ENCODE measurements around the gene DYRK4.
A peak's percentile ranks its signal among the peaks of the same experiment; 100 is the strongest.

Gene DYRK4

GRCh38 chr12:4563336-4563735, 1.3 kb downstream of the DYRK4 start:
- no peak for DNase-seq (ENCODE audit: low spot score)

GRCh38 chr12:4564818-4565217, 2.8 kb downstream of the DYRK4 start:
- DNase-seq (ENCODE audit: low spot score): no peak

- DNase-seq (ENCODE audit: low spot score): no peak
Measured at GRCh38 chr12:4566474-4566873, 4.5 kb downstream of the DYRK4 start.

- DNase-seq (ENCODE audit: low spot score): no peak
Measured at GRCh38 chr12:4567073-4567881, 5.3 kb downstream of the DYRK4 start.

GRCh38 chr12:4569261-4569660, 7.3 kb downstream of the DYRK4 start:
- no peak for DNase-seq (ENCODE audit: low spot score)

GRCh38 chr12:4572680-4573079, 10.7 kb downstream of the DYRK4 start:
- DNase-seq (ENCODE audit: low spot score): no peak

- no peak for DNase-seq (ENCODE audit: low spot score)
Measured at GRCh38 chr12:4579305-4580102, 17.5 kb downstream of the DYRK4 start.

GRCh38 chr12:4580281-4580688, 18.3 kb downstream of the DYRK4 start:
- DNase-seq (ENCODE audit: low spot score): no peak

GRCh38 chr12:4584281-4584680, 22.3 kb downstream of the DYRK4 start:
- no peak for DNase-seq (ENCODE audit: low spot score)

- DNase-seq (ENCODE audit: low spot score): no peak
Measured at GRCh38 chr12:4584896-4585295, 22.9 kb downstream of the DYRK4 start.

GRCh38 chr12:4586500-4586899, 24.5 kb downstream of the DYRK4 start:
- DNase-seq (ENCODE audit: low spot score): no peak

GRCh38 chr12:4587108-4587507, 25.1 kb downstream of the DYRK4 start:
- DNase-seq (ENCODE audit: low spot score): no peak

- no peak for DNase-seq (ENCODE audit: low spot score)
Measured at GRCh38 chr12:4588916-4589315, 26.9 kb downstream of the DYRK4 start.

GRCh38 chr12:4589941-4590340, 27.9 kb downstream of the DYRK4 start:
- no peak for DNase-seq (ENCODE audit: low spot score)

- DNase-seq (ENCODE audit: low spot score): no peak
Measured at GRCh38 chr12:4591180-4591687, 29.2 kb downstream of the DYRK4 start.

GRCh38 chr12:4595881-4596280, 33.9 kb downstream of the DYRK4 start:
- no peak for DNase-seq (ENCODE audit: low spot score)

GRCh38 chr12:4603421-4603820, 41.4 kb downstream of the DYRK4 start:
- no peak for DNase-seq (ENCODE audit: low spot score)

- no peak for DNase-seq (ENCODE audit: low spot score)
Measured at GRCh38 chr12:4603946-4604345, 41.9 kb downstream of the DYRK4 start.

GRCh38 chr12:4604684-4605193, 42.7 kb downstream of the DYRK4 start:
- peak; percentile 91 for DNase-seq (ENCODE audit: low spot score)

- DNase-seq (ENCODE audit: low spot score): no peak
Measured at GRCh38 chr12:4607056-4607455, 45.0 kb downstream of the DYRK4 start.

- DNase-seq (ENCODE audit: low spot score): no peak
Measured at GRCh38 chr12:4609071-4609470, 47.1 kb downstream of the DYRK4 start.

GRCh38 chr12:4610481-4610880, 48.5 kb downstream of the DYRK4 start:
- no peak for DNase-seq (ENCODE audit: low spot score)

- DNase-seq (ENCODE audit: low spot score): no peak
Measured at GRCh38 chr12:4615667-4616066, 53.7 kb downstream of the DYRK4 start.
